ENCODE measurements around the gene TSSK3.

GRCh38 chr1:32362474-32363313 is at the start of gene TSSK3, which contains the start of gene FAM229A:
- no peak for TF ChIP-seq CTCF (IDR thresholded peaks at IDR 0.05)
- no peak for TF ChIP-seq POLR2A (IDR thresholded peaks at IDR 0.05)
- TF ChIP-seq POLR2AphosphoS5 (IDR thresholded peaks at IDR 0.05; ENCODE audit: insufficient read depth in 1 of 2, low read depth in 1 of 2) = no peak

Data from vagina (tissue), 2 donors.